ENCODE measurements around the gene AFF3.

Gene AFF3

GRCh38 chr2:99819766-99820165 lies 322.6 kb downstream of the AFF3 start:
- TF ChIP-seq TAF1 (IDR thresholded peaks at IDR 0.05; ENCODE audit: borderline replicate concordance, insufficient read depth, low read length) (no peak), SIN3A (IDR thresholded peaks at IDR 0.05; ENCODE audit: borderline replicate concordance, insufficient read depth, low read length) (no peak), POLR2AphosphoS5 (IDR thresholded peaks at IDR 0.05; ENCODE audit: low read depth, low read length) (no peak), FOXP2 (optimal IDR thresholded peaks at IDR 0.05; ENCODE audit: borderline replicate concordance, extremely low read depth, extremely low read length, insufficient read depth) (no peak), REST (IDR thresholded peaks at IDR 0.05; ENCODE audit: insufficient read depth in 1 of 2, low read depth in 2 of 2, low read length in 2 of 2) (no peak)

- no peak for TF ChIP-seq POLR2AphosphoS5 (IDR thresholded peaks at IDR 0.05; ENCODE audit: low read depth, low read length)
- no peak for TF ChIP-seq SIN3A (IDR thresholded peaks at IDR 0.05; ENCODE audit: borderline replicate concordance, insufficient read depth, low read length)
- no peak for TF ChIP-seq FOXP2 (optimal IDR thresholded peaks at IDR 0.05; ENCODE audit: borderline replicate concordance, extremely low read depth, extremely low read length, insufficient read depth)
- no peak for TF ChIP-seq TAF1 (IDR thresholded peaks at IDR 0.05; ENCODE audit: borderline replicate concordance, insufficient read depth, low read length)
- TF ChIP-seq REST (IDR thresholded peaks at IDR 0.05; ENCODE audit: insufficient read depth in 1 of 2, low read depth in 2 of 2, low read length in 2 of 2): no peak
Observed at GRCh38 chr2:99818842-99819241, 323.5 kb downstream of the AFF3 start.

GRCh38 chr2:99816908-99817307 lies 325.5 kb downstream of the AFF3 start:
- TF ChIP-seq TAF1 (IDR thresholded peaks at IDR 0.05; ENCODE audit: borderline replicate concordance, insufficient read depth, low read length) (no peak), POLR2AphosphoS5 (IDR thresholded peaks at IDR 0.05; ENCODE audit: low read depth, low read length) (no peak), REST (IDR thresholded peaks at IDR 0.05; ENCODE audit: insufficient read depth in 1 of 2, low read depth in 2 of 2, low read length in 2 of 2) (no peak), FOXP2 (optimal IDR thresholded peaks at IDR 0.05; ENCODE audit: borderline replicate concordance, extremely low read depth, extremely low read length, insufficient read depth) (no peak), SIN3A (IDR thresholded peaks at IDR 0.05; ENCODE audit: borderline replicate concordance, insufficient read depth, low read length) (no peak)

- no peak for TF ChIP-seq REST (IDR thresholded peaks at IDR 0.05; ENCODE audit: insufficient read depth in 1 of 2, low read depth in 2 of 2, low read length in 2 of 2)
- no peak for TF ChIP-seq FOXP2 (optimal IDR thresholded peaks at IDR 0.05; ENCODE audit: borderline replicate concordance, extremely low read depth, extremely low read length, insufficient read depth)
- no peak for TF ChIP-seq TAF1 (IDR thresholded peaks at IDR 0.05; ENCODE audit: borderline replicate concordance, insufficient read depth, low read length)
- TF ChIP-seq SIN3A (IDR thresholded peaks at IDR 0.05; ENCODE audit: borderline replicate concordance, insufficient read depth, low read length): no peak
- TF ChIP-seq POLR2AphosphoS5 (IDR thresholded peaks at IDR 0.05; ENCODE audit: low read depth, low read length): no peak
Observed at GRCh38 chr2:99812426-99812825, 330.0 kb downstream of the AFF3 start.

- TF ChIP-seq POLR2AphosphoS5 (IDR thresholded peaks at IDR 0.05; ENCODE audit: low read depth, low read length) (no peak), FOXP2 (optimal IDR thresholded peaks at IDR 0.05; ENCODE audit: borderline replicate concordance, extremely low read depth, extremely low read length, insufficient read depth) (no peak), TAF1 (IDR thresholded peaks at IDR 0.05; ENCODE audit: borderline replicate concordance, insufficient read depth, low read length) (no peak)
Observed at GRCh38 chr2:99811544-99811943, 330.8 kb downstream of the AFF3 start.

Measured in PFSK-1 (cell line).